Neural cell (in vitro differentiated cells): ENCODE results near the gene ZNF444.

Source experiments
- CTCF ChIP-seq: fragments of 450-650 bp; IDR thresholded peaks from 2 replicates; pipeline ENCODE4 v1.5.1; 2014; ENCODE audit warnings: antibody characterized with exemption, mild to moderate bottlenecking, moderate library complexity; ENCODE audit not compliant: poor library complexity, severe bottlenecking
- EP300 ChIP-seq: fragments of 450-650 bp; conservative IDR thresholded peaks from 2 replicates; pipeline ENCODE4 v1.6.1; 2014; ENCODE audit warnings: antibody characterized with exemption, mild to moderate bottlenecking, moderate library complexity; ENCODE audit not compliant: poor library complexity, severe bottlenecking
- EZH2 ChIP-seq: fragments of 200-600, 300-800 bp; shearing (Covaris generic), sonication (generic); IDR thresholded peaks from 2 replicates; pipeline ENCODE4 v1.6.1; 2014; ENCODE audit warnings: antibody characterized with exemption, low read length, borderline replicate concordance, mild to moderate bottlenecking; ENCODE audit not compliant: insufficient read depth, poor library complexity, severe bottlenecking
- MXI1 ChIP-seq: fragments of 450-650 bp; conservative IDR thresholded peaks from 2 replicates; pipeline ENCODE4 v1.6.1; 2014; ENCODE audit warnings: antibody characterized with exemption, mild to moderate bottlenecking; ENCODE audit not compliant: poor library complexity, severe bottlenecking
- POLR2AphosphoS5 ChIP-seq: IDR thresholded peaks from 2 replicates; pipeline ENCODE4 v1.6.1; 2012
- RAD21 ChIP-seq: fragments of 450-650 bp; conservative IDR thresholded peaks from 2 replicates; pipeline ENCODE4 v1.6.1; 2014; ENCODE audit warnings: antibody characterized with exemption, mild to moderate bottlenecking, moderate library complexity
- REST ChIP-seq: IDR thresholded peaks from 2 replicates; pipeline ENCODE4 v1.6.1; 2012; ENCODE audit warnings: borderline replicate concordance
- TAF1 ChIP-seq: IDR thresholded peaks from 2 replicates; pipeline ENCODE4 v1.6.1; 2012; ENCODE audit warnings: low read depth

GRCh38 chr19:56191115-56191514, 50.0 kb downstream of the ZNF444 start:
- TF ChIP-seq REST (no peak), EZH2 (no peak), EP300 (no peak), POLR2AphosphoS5 (no peak), CTCF (no peak), RAD21 (no peak), TAF1 (no peak), MXI1 (no peak)
